ENCODE measurements around the gene SLC33A1. TPM values are rescaled to one million over a fixed set of nuclear protein-coding genes. Genes with fewer than 3 reads are reported as not detected.
A peak's percentile ranks its signal among the peaks of the same experiment; 100 is the strongest.
"Not testable (repeated sequence)": the region's sequence is repeated elsewhere in the genome, so short reads cannot be mapped to it uniquely, and the experiment has no call there.

Gene SLC33A1
- total RNA-seq, 1 donor from 2014 or later = 47.8 TPM

- DNase-seq (ENCODE audit: low spot score) = peak; percentile 25
Measured at GRCh38 chr3:155862290-155862982, 8.2 kb upstream of the SLC33A1 start.

- no peak for DNase-seq (ENCODE audit: low spot score)
Measured at GRCh38 chr3:155861476-155862183, 7.4 kb upstream of the SLC33A1 start.

- DNase-seq (ENCODE audit: low spot score) = not testable (repeated sequence)
Measured at GRCh38 chr3:155860424-155860823, 6.2 kb upstream of the SLC33A1 start.

GRCh38 chr3:155859859-155860258 lies 5.6 kb upstream of the SLC33A1 start:
- DNase-seq (ENCODE audit: low spot score) = no peak

GRCh38 chr3:155853214-155854140 lies 750 bp downstream of the SLC33A1 start:
- peak; percentile 12 for DNase-seq (ENCODE audit: low spot score)

GRCh38 chr3:155852341-155852740 lies 1.9 kb downstream of the SLC33A1 start:
- DNase-seq (ENCODE audit: low spot score) = no peak

GRCh38 chr3:155849404-155849803 lies 4.8 kb downstream of the SLC33A1 start:
- DNase-seq (ENCODE audit: low spot score) = not testable (repeated sequence)

- no peak for DNase-seq (ENCODE audit: low spot score)
Measured at GRCh38 chr3:155847993-155848392, 6.2 kb downstream of the SLC33A1 start.

- no peak for DNase-seq (ENCODE audit: low spot score)
Measured at GRCh38 chr3:155846119-155846518, 8.1 kb downstream of the SLC33A1 start.

- no peak for DNase-seq (ENCODE audit: low spot score)
Measured at GRCh38 chr3:155843569-155843968, 10.7 kb downstream of the SLC33A1 start.

- DNase-seq (ENCODE audit: low spot score) = no peak
Measured at GRCh38 chr3:155835341-155836071, 18.7 kb downstream of the SLC33A1 start.

- DNase-seq (ENCODE audit: low spot score) = not testable (repeated sequence)
Measured at GRCh38 chr3:155828490-155829098, 25.6 kb downstream of the SLC33A1 start.

- no peak for DNase-seq (ENCODE audit: low spot score)
Measured at GRCh38 chr3:155815030-155815545, 39.1 kb downstream of the SLC33A1 start.

GRCh38 chr3:155813224-155813623 lies 41.0 kb downstream of the SLC33A1 start:
- DNase-seq (ENCODE audit: low spot score) = not testable (repeated sequence)

- DNase-seq (ENCODE audit: low spot score) = no peak
Measured at GRCh38 chr3:155809181-155809580, 45.0 kb downstream of the SLC33A1 start.

- no peak for DNase-seq (ENCODE audit: low spot score)
Measured at GRCh38 chr3:155807823-155808222, 46.4 kb downstream of the SLC33A1 start.

GRCh38 chr3:155805802-155806618 lies 48.2 kb downstream of the SLC33A1 start, which contains the start of gene C3orf33:
Gene C3orf33 (minus strand): TSS chr3:155806278. CDS start chr3:155806252, 26 bp downstream.
- peak; percentile 58 for DNase-seq (ENCODE audit: low spot score)

- DNase-seq (ENCODE audit: low spot score) = peak; percentile 16
Measured at GRCh38 chr3:155805204-155805801, 48.9 kb downstream of the SLC33A1 start.

- DNase-seq (ENCODE audit: low spot score) = no peak
Measured at GRCh38 chr3:155804323-155804722, 49.9 kb downstream of the SLC33A1 start.
